SK-N-SH (cell line): ENCODE data around the gene C4orf50. TPM values are rescaled to one million over a fixed set of nuclear protein-coding genes. Genes with fewer than 3 reads are reported as not detected.

Experiments
- CTCF ChIA-PET: fragments of 300-600, 350-600 bp; formaldehyde crosslinking; extraction: SDS; loops from one replicate; lab custom pipeline; 2021; lab: Yijun Ruan, JAX
- POLR2A ChIA-PET: fragments of 350-600 bp; sonication (Branson Sonifier 250); formaldehyde crosslinking; extraction: SDS; loops from one replicate; lab custom pipeline; 2020; ENCODE audit warnings: antibody characterized with exemption, inconsistent platforms; lab: Yijun Ruan, JAX
- DNase-seq: peaks from one replicate; pipeline ENCODE4 v3.0.0; 2012
- H2AFZ ChIP-seq: fragments of 200-600 bp; sonication (generic); 2 replicates; pipeline ENCODE4 v1.8.1; 2016; ENCODE audit warnings: antibody characterized with exemption, mild to moderate bottlenecking, low read depth
- H3F3A ChIP-seq: fragments of 200-600 bp; sonication (generic); replicated peaks from 2 replicates; pipeline ENCODE3; 2016; ENCODE audit warnings: antibody characterized with exemption, mild to moderate bottlenecking; ENCODE audit not compliant: insufficient read depth
- H3K27ac ChIP-seq, 2 experiments: fragments of 200-500 bp in 1 of 2; fragments of 200-600 bp in 1 of 2; sonication (Bioruptor generic) in 1 of 2; sonication (generic), shearing (Covaris generic) in 1 of 2; 2 replicates each; pipeline versions ENCODE4 v1.5.1 to v1.6.1; 2014 to 2016; ENCODE audit warnings: low read depth in 2 of 2, inconsistent platforms in 1 of 2, low read length in 1 of 2, mild to moderate bottlenecking in 1 of 2, mixed read lengths in 1 of 2
- H3K27me3 ChIP-seq: fragments of 200-600 bp; sonication (generic), shearing (Covaris generic); 2 replicates; pipeline ENCODE4 v1.6.1; 2016; ENCODE audit warnings: mixed run types; ENCODE audit not compliant: insufficient read depth
- H3K36me3 ChIP-seq, 2 experiments: fragments of 200-500 bp in 1 of 2; fragments of 200-600 bp in 1 of 2; sonication (Bioruptor generic) in 1 of 2; sonication (generic) in 1 of 2; replicated peaks in 1 of 2; 2 replicates each; pipeline versions ENCODE3 to v1.5.1; 2014 to 2016; ENCODE audit warnings: low read length in 1 of 2, mild to moderate bottlenecking in 1 of 2; ENCODE audit not compliant: insufficient read depth in 2 of 2, control insufficient read depth in 1 of 2
- H3K4me1 ChIP-seq, 2 experiments: fragments of 200-500 bp in 1 of 2; fragments of 200-600 bp in 1 of 2; sonication (Bioruptor generic) in 1 of 2; sonication (generic), shearing (Covaris generic) in 1 of 2; 2 replicates each; pipeline versions ENCODE4 v1.5.1 to v1.6.1; 2014 to 2016; ENCODE audit warnings: low read depth in 1 of 2, low read length in 1 of 2, mixed run types in 1 of 2; ENCODE audit not compliant: insufficient read depth in 2 of 2, control insufficient read depth in 1 of 2
- H3K4me2 ChIP-seq: fragments of 200-600 bp; sonication (generic), shearing (Covaris generic); 2 replicates; pipeline ENCODE4 v1.6.1; 2017; ENCODE audit warnings: mixed run types
- H3K4me3 ChIP-seq, 2 experiments: fragments of 200-500 bp in 1 of 2; fragments of 200-600 bp in 1 of 2; sonication (Bioruptor generic) in 1 of 2; sonication (generic), shearing (Covaris generic) in 1 of 2; 2 replicates each; pipeline versions ENCODE4 v1.5.1 to v1.8.1; 2014 to 2016; ENCODE audit warnings: low read depth in 2 of 2, inconsistent platforms in 1 of 2, low read length in 1 of 2, mild to moderate bottlenecking in 1 of 2, mixed read lengths in 1 of 2, moderate library complexity in 1 of 2
- H3K79me2 ChIP-seq: fragments of 200-600 bp; sonication (generic); 2 replicates; pipeline ENCODE4 v1.8.1; 2017; ENCODE audit warnings: mild to moderate bottlenecking; ENCODE audit not compliant: insufficient read depth
- H3K9ac ChIP-seq: fragments of 200-600 bp; sonication (generic); 2 replicates; pipeline ENCODE4 v1.6.1; 2017; ENCODE audit warnings: mixed run types
- H3K9me2 ChIP-seq: fragments of 200-600 bp; sonication (generic); 2 replicates; pipeline ENCODE4 v1.6.1; 2017; ENCODE audit warnings: mixed run types
- H3K9me3 ChIP-seq: fragments of 200-600 bp; sonication (generic); 2 replicates; pipeline ENCODE4 v1.6.1; 2017; ENCODE audit warnings: mixed run types, mild to moderate bottlenecking, moderate library complexity
- H4K20me1 ChIP-seq: fragments of 200-600 bp; sonication (generic); 2 replicates; pipeline ENCODE4 v1.6.1; 2017; ENCODE audit warnings: mild to moderate bottlenecking, mixed run types; ENCODE audit not compliant: insufficient read depth
- ELF1 ChIP-seq: IDR thresholded peaks from 2 replicates; pipeline ENCODE4 v1.4.0; 2012
- EZH2phosphoT487 ChIP-seq: fragments of 200-600 bp; sonication (generic); IDR thresholded peaks from 2 replicates; pipeline ENCODE4 v1.6.1; 2017; ENCODE audit warnings: low read depth, mixed run types, mild to moderate bottlenecking, antibody characterized with exemption, moderate library complexity, borderline replicate concordance
- GABPA ChIP-seq: IDR thresholded peaks from 2 replicates; pipeline ENCODE4 v1.4.0; 2012; ENCODE audit warnings: low read depth, mild to moderate bottlenecking
- GATA2 ChIP-seq: sonication (generic); formaldehyde crosslinking; IDR thresholded peaks from 2 replicates; pipeline ENCODE4 v1.5.0; 2020; ENCODE audit warnings: mild to moderate bottlenecking, missing genetic modification reagents
- JUND ChIP-seq: IDR thresholded peaks from 2 replicates; pipeline ENCODE4 v1.4.0; 2012
- MEF2A ChIP-seq: IDR thresholded peaks from 2 replicates; pipeline ENCODE4 v1.4.0; 2012; ENCODE audit warnings: low read depth, borderline replicate concordance
- NRF1 ChIP-seq: IDR thresholded peaks from 2 replicates; pipeline ENCODE4 v1.6.1; 2012; ENCODE audit warnings: low read depth, mild to moderate bottlenecking, low read length
- RCOR1 ChIP-seq: fragments of 150-350 bp; IDR thresholded peaks from 2 replicates; pipeline ENCODE4 v1.6.1; 2017; ENCODE audit warnings: antibody characterized with exemption, low read length
- RFX5 ChIP-seq: IDR thresholded peaks from 2 replicates; pipeline ENCODE4 v1.6.1; 2012; ENCODE audit warnings: mild to moderate bottlenecking, improper control_type of control experiment, low read length
- RXRA ChIP-seq: IDR thresholded peaks from 2 replicates; pipeline ENCODE4 v1.4.0; 2012; ENCODE audit warnings: low read depth, mild to moderate bottlenecking, borderline replicate concordance
- TAF1 ChIP-seq: IDR thresholded peaks from 2 replicates; pipeline ENCODE4 v1.6.1; 2012; ENCODE audit warnings: low read depth, mild to moderate bottlenecking, low read length, moderate library complexity, borderline replicate concordance
- TCF12 ChIP-seq: IDR thresholded peaks from 2 replicates; pipeline ENCODE4 v1.4.0; 2012
- TEAD4 ChIP-seq: IDR thresholded peaks from 2 replicates; pipeline ENCODE4 v1.4.0; 2012; ENCODE audit warnings: mild to moderate bottlenecking, borderline replicate concordance; ENCODE audit not compliant: insufficient read depth
- YY1 ChIP-seq: IDR thresholded peaks from 2 replicates; pipeline ENCODE4 v1.4.0; 2012; ENCODE audit warnings: low read depth, mild to moderate bottlenecking
- WGBS: methylation state at CpG from one replicate; pipeline ENCODE4 v1.1.6; 2017; ENCODE audit warnings: low lambda C conversion rate; 5-methylcytosine and 5-hydroxymethylcytosine counted together
- polyA plus RNA-seq, 3 experiments: library from polyadenylated mRNA; depleted of rRNA; stranded (reverse); fragments of >200 nt; gene quantifications; 2 replicates each; pipeline ENCODE4 v1.2.3, GENCODE V29; 2012
- TF ChIP-seq, protein P1 (sequence below): fragments of 150-350 bp; IDR thresholded peaks from 2 replicates; pipeline ENCODE4 v1.6.1; 2016; ENCODE audit warnings: mild to moderate bottlenecking, low read depth, low read length
- TF ChIP-seq, protein P2 (sequence below): IDR thresholded peaks from 2 replicates; pipeline ENCODE4 v1.6.1; 2012; ENCODE audit warnings: mild to moderate bottlenecking, low read depth, low read length, moderate library complexity
- TF ChIP-seq, protein P3 (sequence below): IDR thresholded peaks from 2 replicates; pipeline ENCODE4; 2012
- TF ChIP-seq, protein P4 (sequence below): fragments of 150-350 bp; IDR thresholded peaks from 2 replicates; pipeline ENCODE4 v1.6.1; 2017; ENCODE audit warnings: antibody characterized with exemption, low read length, low read depth, borderline replicate concordance
- TF ChIP-seq, protein P5 (sequence below): fragments of 200-600 bp; sonication (generic); IDR thresholded peaks from 2 replicates; pipeline ENCODE4 v1.6.1; 2017; ENCODE audit warnings: antibody characterized with exemption, mild to moderate bottlenecking, moderate library complexity
- TF ChIP-seq, protein P6 (sequence below): IDR thresholded peaks from 2 replicates; pipeline ENCODE4 v1.4.0; 2012; ENCODE audit warnings: low read depth, borderline replicate concordance

Gene C4orf50
- polyA plus RNA-seq, 1 of the 3 experiments (the other 2 are of a cell fraction): under 0.01 TPM

DNA sequence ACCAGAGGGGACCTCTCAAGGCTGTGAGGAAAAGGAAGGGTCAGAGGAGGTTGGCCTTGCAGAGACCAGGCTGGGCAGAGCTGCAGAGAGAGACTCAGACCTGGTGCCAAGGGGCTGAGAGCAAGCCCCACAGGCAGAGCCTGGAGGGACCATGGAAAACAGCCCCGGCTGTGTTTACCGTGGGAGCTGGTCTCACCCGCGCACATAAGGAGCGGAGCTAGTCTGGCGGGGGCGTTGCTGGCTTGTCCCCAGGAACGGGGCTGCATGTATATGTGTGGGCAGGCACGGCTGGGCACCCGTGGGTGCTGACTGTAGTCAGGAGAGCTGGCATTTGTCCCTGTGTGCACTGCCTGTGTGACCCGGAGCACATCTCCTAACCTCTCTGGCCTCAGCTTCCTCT, 45.7 kb downstream of the C4orf50 start:
- H3K4me3 ChIP-seq: no peak overlapping the region
- peaks cover 0 to 7% of the 10 kb centered on the region in 2 experiments; a peak in 1 of 4 replicates for H3K4me1 ChIP-seq
- no peaks in the 10 kb centered on the region for H4K20me1 ChIP-seq
- 57% methylated on average over 11 of the region's 11 CpGs for WGBS
- no peaks in the 10 kb centered on the region for H3K9me3 ChIP-seq
- H2AFZ ChIP-seq: no peak overlapping the region
- no peaks in the 10 kb centered on the region for H3K9me2 ChIP-seq
- ChIA-PET POLR2A (no interaction called here), CTCF (interaction anchor here (0.7 to 1.4 kb wide), 3 partner anchors 26 to 278 kb away, joined by 3 read pairs; no protein-coding TSS in a partner anchor)
- H3K27ac ChIP-seq: no peak overlapping the region
- no peaks in the 10 kb centered on the region for H3K79me2 ChIP-seq
- H3K9ac ChIP-seq: no peak overlapping the region
- H3K27me3 ChIP-seq: no peaks in the 10 kb centered on the region
- TF ChIP-seq RCOR1: no peak
- no peak for TF ChIP-seq RFX5
- no peak for TF ChIP-seq GABPA
- no peak for TF ChIP-seq TEAD4
- TF ChIP-seq, protein P1, sequence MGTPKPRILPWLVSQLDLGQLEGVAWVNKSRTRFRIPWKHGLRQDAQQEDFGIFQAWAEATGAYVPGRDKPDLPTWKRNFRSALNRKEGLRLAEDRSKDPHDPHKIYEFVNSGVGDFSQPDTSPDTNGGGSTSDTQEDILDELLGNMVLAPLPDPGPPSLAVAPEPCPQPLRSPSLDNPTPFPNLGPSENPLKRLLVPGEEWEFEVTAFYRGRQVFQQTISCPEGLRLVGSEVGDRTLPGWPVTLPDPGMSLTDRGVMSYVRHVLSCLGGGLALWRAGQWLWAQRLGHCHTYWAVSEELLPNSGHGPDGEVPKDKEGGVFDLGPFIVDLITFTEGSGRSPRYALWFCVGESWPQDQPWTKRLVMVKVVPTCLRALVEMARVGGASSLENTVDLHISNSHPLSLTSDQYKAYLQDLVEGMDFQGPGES: no peak
- no peak for TF ChIP-seq MEF2A
- no peak for TF ChIP-seq GATA2 (CRISPR knock-in tag)
- no peak for TF ChIP-seq ELF1
- TF ChIP-seq RXRA: no peak
- TF ChIP-seq, protein P2, sequence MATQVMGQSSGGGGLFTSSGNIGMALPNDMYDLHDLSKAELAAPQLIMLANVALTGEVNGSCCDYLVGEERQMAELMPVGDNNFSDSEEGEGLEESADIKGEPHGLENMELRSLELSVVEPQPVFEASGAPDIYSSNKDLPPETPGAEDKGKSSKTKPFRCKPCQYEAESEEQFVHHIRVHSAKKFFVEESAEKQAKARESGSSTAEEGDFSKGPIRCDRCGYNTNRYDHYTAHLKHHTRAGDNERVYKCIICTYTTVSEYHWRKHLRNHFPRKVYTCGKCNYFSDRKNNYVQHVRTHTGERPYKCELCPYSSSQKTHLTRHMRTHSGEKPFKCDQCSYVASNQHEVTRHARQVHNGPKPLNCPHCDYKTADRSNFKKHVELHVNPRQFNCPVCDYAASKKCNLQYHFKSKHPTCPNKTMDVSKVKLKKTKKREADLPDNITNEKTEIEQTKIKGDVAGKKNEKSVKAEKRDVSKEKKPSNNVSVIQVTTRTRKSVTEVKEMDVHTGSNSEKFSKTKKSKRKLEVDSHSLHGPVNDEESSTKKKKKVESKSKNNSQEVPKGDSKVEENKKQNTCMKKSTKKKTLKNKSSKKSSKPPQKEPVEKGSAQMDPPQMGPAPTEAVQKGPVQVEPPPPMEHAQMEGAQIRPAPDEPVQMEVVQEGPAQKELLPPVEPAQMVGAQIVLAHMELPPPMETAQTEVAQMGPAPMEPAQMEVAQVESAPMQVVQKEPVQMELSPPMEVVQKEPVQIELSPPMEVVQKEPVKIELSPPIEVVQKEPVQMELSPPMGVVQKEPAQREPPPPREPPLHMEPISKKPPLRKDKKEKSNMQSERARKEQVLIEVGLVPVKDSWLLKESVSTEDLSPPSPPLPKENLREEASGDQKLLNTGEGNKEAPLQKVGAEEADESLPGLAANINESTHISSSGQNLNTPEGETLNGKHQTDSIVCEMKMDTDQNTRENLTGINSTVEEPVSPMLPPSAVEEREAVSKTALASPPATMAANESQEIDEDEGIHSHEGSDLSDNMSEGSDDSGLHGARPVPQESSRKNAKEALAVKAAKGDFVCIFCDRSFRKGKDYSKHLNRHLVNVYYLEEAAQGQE: no peak
- no peak for TF ChIP-seq YY1
- TF ChIP-seq, protein P3, sequence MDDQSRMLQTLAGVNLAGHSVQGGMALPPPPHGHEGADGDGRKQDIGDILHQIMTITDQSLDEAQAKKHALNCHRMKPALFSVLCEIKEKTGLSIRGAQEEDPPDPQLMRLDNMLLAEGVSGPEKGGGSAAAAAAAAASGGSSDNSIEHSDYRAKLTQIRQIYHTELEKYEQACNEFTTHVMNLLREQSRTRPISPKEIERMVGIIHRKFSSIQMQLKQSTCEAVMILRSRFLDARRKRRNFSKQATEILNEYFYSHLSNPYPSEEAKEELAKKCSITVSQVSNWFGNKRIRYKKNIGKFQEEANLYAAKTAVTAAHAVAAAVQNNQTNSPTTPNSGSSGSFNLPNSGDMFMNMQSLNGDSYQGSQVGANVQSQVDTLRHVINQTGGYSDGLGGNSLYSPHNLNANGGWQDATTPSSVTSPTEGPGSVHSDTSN: no peak
- TF ChIP-seq TAF1: no peak
- TF ChIP-seq, protein P4, sequence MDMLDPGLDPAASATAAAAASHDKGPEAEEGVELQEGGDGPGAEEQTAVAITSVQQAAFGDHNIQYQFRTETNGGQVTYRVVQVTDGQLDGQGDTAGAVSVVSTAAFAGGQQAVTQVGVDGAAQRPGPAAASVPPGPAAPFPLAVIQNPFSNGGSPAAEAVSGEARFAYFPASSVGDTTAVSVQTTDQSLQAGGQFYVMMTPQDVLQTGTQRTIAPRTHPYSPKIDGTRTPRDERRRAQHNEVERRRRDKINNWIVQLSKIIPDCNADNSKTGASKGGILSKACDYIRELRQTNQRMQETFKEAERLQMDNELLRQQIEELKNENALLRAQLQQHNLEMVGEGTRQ: no peak
- TF ChIP-seq, protein P5, sequence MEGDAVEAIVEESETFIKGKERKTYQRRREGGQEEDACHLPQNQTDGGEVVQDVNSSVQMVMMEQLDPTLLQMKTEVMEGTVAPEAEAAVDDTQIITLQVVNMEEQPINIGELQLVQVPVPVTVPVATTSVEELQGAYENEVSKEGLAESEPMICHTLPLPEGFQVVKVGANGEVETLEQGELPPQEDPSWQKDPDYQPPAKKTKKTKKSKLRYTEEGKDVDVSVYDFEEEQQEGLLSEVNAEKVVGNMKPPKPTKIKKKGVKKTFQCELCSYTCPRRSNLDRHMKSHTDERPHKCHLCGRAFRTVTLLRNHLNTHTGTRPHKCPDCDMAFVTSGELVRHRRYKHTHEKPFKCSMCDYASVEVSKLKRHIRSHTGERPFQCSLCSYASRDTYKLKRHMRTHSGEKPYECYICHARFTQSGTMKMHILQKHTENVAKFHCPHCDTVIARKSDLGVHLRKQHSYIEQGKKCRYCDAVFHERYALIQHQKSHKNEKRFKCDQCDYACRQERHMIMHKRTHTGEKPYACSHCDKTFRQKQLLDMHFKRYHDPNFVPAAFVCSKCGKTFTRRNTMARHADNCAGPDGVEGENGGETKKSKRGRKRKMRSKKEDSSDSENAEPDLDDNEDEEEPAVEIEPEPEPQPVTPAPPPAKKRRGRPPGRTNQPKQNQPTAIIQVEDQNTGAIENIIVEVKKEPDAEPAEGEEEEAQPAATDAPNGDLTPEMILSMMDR: no peak
- TF ChIP-seq, protein P6, sequence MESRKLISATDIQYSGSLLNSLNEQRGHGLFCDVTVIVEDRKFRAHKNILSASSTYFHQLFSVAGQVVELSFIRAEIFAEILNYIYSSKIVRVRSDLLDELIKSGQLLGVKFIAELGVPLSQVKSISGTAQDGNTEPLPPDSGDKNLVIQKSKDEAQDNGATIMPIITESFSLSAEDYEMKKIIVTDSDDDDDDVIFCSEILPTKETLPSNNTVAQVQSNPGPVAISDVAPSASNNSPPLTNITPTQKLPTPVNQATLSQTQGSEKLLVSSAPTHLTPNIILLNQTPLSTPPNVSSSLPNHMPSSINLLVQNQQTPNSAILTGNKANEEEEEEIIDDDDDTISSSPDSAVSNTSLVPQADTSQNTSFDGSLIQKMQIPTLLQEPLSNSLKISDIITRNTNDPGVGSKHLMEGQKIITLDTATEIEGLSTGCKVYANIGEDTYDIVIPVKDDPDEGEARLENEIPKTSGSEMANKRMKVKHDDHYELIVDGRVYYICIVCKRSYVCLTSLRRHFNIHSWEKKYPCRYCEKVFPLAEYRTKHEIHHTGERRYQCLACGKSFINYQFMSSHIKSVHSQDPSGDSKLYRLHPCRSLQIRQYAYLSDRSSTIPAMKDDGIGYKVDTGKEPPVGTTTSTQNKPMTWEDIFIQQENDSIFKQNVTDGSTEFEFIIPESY: no peak
- no peak for TF ChIP-seq JUND
- TF ChIP-seq TCF12: no peak
- TF ChIP-seq EZH2phosphoT487: no peak
- no peak for TF ChIP-seq NRF1
- no peaks in the 10 kb centered on the region for H3F3A ChIP-seq
- no peak overlapping the region for H3K4me2 ChIP-seq
- no peak for DNase-seq
- H3K36me3 ChIP-seq: no peaks in the 10 kb centered on the region
